CMK (cell line): ENCODE measurements around the gene SMURF1.
"Not testable (repeated sequence)": the region's sequence is repeated elsewhere in the genome, so short reads cannot be mapped to it uniquely, and the experiment has no call there.

Experiments used
- DNase-seq: peaks from one replicate; pipeline ENCODE4 v3.0.0-alpha.2; 2010; ENCODE audit warnings: low read depth

SMURF1 gene

DNA sequence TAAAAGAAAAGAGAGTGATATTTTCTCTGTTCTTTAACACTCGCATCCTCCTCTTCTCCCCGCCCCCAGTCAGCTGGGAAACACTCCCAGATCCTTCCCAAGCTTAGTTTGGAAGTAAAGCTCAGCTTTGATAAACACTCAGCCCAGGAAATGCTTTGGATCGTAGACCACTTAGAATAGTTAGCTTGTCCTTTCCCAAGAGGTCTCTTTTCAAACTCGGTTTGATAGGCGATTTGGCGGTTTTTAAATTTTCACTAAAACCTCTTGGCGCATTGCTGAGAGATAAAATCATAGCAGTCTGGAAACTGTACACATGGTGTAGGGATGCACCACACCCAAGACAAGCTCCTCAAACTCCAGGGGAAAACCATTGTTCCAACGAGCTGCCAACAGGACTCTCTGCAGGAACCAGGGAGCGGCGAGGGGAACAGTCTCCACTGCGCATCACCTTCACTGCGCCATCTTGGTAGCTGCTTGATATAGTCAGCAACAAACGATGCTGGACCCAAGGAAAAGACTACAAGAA is 22.3 kb downstream of the SMURF1 start:
- no peak for DNase-seq

DNA sequence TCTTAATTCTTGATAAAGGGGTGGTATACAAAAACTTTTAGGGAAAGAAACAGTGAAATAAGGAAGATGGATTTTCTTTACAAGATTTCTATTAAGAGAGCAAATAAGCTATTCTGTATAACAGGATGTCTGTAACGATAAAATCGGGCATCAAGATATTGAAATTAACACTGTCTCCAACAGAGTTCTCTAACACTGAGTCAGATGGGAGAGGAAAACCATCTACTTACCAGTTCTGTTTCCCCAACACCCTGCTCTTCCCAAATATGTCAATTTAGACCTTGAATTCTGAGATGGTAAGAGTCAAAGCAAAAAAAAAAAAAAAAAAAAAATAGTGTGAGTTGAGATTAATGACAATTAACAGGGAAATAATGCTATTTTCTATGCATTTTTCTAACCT is 23.0 kb downstream of the SMURF1 start:
- no peak for DNase-seq

DNA sequence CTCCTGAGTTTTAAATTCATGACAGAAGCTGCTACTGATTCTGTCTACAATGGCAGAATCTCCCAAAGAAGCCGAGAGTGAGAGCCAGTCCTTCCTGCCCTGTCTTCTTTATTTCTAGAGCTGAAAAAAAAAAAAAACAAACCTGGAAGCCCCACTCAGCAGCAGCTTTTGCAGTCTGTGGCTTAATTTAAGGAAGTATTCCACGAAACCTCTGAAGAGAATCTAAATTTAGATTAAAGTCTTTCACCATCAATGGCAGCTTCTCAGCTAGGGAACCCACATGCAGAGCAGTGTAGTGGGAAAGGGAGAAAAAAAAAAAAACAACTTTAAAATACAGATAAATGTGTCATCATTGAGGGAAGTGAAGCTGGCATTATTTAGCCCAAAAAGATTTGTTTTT is 23.4 kb downstream of the SMURF1 start:
- no peak for DNase-seq

DNA sequence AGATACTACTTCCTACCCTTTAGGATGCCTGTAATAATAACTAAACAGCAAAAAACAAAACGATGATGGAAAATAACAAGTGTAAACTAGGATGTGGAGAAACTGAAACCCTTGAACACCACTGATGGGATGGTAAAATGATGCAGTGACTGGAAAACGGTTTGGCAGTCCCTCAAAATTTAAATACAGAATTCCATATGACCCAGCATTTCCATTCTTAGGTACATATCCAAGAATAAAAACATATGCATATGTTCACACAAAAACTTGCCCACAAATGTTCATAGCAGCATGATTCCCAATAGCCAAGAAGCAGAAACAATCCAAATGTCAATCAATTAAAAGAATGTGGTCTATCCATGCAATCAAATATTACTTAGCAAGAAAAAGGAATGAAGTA is 25.8 kb downstream of the SMURF1 start:
- no peak for DNase-seq

DNA sequence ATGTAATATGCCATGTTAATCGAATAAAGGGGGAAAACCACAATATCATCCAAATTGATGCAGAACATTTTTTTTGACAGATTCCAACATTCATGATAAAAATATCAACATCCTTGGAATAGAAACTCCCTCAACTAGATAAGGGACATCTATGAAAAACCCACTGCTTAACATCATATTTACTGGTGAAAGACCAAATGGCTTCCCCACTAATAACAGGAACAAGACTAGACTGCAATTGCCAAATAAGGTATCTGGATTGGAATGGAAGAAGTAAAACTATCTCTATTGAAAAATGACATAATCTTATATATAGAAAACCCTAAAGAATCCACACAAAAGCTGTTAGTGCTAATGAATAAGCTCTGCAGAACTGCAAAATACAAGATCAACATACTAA is 27.8 kb downstream of the SMURF1 start:
- no peak for DNase-seq

DNA sequence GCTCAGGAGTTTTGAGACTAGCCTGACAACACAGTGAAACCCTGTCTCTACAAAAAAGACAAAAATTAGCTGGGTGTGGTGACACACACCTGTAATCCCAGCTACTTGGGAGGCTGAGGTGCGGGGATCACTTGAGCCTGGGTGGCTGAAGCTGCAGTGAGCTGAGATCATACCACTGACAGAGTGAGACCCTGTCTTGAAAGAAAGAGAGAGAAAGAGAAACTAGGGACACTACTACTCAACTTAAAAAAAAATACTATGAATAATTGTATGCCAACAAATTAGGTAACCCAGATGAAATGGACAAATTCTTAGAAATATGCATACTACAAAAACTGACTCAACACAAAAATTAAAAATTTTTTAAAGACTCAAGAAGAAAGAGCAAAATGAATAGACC is 28.5 kb downstream of the SMURF1 start:
- no peak for DNase-seq

DNA sequence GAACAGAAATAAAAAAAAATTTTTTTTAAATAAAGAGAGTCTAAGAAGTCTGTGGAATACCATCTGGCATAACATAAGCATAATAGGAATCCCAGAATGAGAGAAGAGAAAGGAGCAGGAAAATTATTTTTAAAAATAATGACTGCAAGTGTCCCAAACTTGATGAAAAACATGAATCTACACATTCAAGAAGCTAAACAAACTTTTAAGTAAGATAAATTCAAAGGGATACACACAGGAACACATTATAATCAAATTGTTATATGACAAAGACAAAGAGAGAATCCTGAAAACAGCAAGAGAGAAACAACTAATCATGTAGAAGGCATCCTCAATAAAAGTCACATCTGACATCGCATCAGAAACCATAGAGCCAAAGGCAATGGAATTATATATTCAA is 30.9 kb downstream of the SMURF1 start:
- no peak for DNase-seq

DNA sequence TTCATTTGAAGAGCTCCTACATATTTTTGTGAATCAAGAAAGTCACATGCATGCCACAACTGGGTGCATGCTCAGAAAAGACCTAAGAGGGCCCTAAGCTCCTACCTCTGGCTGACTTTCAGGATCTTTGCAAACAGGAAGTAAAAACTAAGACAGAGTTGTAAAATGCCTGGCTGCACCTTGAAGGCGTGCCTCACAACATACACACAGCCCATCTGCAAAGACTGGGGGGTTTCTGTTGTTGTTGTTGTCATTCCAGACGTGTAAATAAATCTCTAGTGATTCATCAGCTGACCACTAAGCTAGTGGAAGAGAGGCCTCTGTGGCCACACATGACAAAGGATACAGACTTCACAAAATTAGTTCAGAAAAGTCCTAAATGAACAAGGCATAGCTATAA is 31.8 kb downstream of the SMURF1 start:
- no peak for DNase-seq

DNA sequence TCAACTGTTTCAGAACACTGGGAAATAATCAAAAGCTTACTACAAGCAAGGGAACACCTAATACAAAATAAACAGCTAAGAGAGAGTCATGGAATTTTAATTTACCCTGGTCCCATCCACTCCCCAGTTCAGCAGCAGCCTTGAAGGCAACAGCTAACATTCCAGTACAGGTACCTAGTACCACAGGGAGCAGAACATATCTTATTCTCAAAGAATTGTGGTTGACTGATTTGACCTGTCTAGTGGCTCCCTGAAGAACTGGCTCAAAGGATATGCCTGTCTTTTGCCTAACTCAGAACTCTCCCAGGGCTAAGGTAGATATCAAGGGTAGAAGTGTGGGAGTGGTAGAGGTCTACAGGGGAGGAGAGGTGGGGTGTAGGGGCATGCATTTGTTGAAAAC is 32.3 kb downstream of the SMURF1 start:
- DNase-seq, result no peak

DNA sequence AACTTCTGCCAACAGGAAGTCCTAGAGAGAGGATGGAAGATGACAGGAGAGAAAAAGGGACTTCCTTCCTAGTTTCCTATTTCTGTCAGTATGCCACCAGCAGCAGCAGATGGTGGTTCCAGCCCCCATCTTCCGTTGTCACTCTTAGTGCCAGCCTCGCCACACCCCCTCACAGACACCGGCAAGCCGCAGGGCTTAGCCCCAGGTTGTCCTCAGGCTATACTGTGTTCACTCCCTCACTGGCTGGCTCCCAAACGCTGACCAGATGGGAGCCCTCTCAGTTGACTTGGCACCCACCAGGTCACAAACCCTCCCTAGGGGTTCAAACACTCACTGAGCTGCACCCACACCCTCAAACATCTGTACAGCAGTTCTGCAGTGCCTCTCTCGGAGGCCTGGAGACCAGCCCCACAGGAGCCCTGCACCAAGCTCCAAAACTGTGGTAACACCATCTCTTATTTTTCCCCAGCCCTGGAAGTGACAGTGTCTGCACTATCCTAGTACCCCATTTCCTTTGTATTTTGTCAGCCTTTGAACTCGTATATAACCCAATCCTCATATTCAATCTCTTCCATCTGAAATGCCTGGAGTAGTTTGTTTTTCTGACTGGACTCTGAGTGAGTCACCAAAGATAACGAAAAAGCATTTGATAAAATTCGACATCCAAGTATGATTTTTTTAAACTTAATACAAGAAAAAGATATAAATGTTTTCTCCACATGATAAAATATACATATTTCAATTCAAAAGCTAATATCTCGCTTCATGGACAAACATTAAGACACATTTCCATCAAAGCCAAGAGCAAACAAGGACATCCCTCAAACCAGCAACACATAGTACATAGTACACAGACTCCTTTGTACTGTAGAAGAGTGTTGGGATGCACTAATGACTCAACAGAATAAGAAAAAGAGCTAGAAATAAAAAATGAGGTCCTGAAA is 34.5 kb downstream of the SMURF1 start:
- no peak for DNase-seq

DNA sequence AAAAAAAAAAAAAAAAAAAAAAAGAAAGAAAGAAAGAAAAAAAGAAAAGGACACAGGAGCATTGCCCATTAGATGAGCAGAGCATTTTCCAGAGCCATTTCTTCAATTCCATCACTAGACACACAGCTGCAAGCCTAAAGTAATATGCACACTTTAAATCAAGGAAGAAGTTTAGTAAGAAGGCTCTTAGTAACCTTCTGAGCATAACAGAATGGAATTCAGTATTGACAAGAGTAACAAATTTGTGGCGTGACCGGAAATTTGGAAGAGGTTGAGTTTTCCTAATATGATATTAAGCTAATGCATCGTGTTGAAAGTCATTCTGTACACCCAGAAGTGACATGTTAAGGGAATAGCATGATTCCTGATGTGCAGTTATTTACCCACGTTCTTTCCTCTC is 35.3 kb downstream of the SMURF1 start:
- DNase-seq, result no peak

DNA sequence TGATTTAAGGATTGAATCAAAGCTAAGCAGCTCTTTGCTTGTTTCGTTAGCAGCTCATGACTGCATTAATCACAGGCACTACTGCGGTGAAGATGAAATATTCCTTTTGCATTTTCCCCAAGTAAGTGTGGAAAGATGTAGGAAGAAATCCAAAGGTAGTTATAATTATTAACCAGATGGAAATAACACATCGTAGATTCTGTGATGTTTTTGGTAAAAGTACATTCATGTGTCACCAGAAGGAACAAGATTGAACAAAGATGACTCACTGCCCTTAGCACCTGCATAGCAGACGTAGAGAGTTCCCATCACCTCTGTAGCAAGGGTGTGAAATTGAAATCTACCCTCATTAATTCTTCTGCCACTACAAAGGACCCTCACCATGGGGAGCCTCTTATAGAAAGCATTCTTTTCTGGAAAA is 37.1 kb downstream of the SMURF1 start:
- no peak for DNase-seq

DNA sequence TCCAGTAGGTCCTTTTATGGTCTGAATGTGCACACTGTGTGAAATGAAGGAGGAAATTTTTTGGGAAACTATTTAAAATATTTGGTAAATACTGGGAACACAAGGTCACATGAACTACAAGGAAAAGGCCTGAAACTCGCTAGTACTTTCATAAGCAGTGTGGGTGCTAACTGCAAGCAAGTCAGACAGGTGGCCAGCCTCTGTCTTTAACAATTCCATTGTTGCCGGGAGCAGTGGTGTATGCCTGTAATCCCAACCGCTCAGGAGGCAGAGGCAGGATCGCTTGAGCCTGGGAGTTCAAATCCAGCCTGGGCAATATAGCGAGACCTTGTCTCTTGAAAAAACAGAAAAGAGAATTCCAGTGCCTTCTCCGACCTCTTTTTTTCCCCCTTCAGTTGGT is 37.5 kb downstream of the SMURF1 start:
- no peak for DNase-seq

DNA sequence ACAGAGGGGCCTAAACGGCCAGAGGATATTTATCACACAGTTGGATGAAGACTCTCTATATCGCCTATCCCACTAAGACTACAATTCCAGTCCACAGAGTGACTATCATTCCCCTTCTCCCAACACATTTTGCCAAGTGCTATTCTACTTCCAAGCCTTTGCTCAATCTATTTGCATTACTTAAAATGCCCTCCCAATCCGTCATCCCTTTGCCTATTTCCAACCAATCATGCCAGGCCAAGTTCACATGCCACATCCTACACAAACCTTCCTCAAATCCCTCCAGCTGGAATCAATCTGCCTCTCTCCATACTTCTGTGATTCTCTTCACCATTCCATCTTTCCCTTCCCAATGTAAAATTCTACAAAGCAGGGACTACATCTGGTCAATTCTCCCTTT is 38.2 kb downstream of the SMURF1 start:
- no peak for DNase-seq

DNA sequence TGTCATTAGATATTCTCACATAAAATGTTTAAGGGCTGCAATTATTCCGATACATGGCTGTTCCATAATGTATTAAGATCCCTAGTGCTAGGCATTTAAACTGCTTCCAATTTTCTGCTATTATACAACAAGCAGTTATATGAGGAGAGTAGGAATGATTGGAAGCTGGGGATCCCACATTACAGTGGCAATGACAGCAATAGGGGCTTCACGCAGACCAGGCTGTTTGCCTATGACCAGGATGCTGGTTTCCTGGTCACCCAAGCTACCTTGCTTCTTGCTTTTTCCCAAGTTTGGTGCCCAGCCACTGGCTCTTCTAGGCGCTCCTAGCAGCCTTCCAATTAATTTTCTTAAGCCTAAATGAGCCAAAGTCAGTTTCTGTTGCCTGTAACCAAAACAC is 39.3 kb downstream of the SMURF1 start:
- DNase-seq, result no peak

DNA sequence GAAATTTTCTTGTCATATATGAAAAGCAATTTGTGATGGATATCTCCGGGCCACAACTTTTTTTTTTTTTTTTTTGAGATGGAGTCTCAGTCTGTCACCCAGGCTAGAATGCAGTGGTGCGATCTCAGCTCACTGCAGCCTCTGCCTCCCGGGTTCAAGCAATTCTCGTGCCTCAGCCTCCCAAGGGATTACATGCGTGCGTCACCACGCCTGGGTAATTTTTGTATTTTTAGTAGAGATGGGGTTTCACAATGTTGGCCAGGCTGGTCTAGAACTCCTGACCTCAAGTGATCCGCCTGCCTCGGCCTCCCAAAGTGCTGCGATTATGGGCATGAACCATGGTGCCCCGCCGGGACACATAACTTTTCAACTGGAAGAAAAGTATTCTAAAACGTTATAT is 40.1 kb downstream of the SMURF1 start:
- DNase-seq, result not testable (repeated sequence)

DNA sequence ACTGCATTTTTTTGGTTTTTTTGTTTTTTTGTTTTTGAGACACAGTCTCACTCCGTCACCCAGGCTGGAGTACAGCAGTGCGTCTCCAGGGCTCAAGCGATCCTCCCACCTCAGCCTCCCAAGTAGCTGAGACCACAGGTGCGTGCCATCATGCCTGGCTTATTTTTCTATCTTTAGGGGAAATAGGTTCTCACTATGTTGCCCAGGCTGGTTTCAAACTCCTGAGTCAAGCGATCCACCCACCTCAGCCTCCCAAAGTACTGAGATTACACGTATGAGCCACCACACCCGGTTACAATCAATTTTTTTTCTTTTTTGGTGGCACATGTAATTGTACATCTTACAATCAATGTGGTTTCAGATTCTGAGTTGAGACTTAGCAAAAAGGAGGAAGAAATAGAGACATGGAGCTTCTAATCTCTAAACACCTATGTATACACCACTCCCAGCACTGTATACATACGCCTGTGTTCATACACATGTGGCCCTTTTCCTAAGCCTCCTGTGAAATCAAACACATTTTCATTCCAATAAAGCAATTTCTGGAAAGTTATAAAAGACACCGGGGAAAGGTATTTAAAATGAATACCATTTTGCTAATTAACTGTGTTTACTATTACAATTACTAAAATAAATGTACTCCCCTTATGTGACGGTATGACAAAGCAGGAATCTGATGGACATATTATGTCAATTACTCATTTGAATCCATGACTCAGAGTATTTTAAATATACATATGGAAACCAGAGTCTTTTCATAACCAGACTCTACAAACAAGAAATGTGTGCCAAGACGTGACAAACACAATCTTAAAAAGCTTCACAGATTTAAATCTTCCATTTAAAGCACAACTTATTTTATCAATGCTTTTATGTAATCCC is 40.9 kb downstream of the SMURF1 start:
- no peak for DNase-seq

DNA sequence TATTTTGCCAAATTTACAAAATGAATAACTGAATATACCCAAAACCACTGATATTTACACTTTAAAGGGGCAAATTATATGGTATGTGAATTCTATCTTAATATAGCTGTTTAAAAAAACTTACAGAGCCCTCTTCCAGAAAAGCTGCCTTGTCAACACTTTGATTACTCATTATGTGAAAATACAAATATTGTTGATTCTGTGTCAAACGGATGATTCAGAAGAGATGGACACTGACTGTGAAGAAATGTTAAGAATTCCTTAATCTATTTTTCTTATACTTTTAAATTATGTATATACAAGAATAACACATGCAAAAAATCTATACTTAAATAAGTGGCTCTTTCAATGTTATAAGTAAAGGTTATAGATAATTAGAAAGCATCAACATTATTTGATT is 41.5 kb downstream of the SMURF1 start:
- no peak for DNase-seq

DNA sequence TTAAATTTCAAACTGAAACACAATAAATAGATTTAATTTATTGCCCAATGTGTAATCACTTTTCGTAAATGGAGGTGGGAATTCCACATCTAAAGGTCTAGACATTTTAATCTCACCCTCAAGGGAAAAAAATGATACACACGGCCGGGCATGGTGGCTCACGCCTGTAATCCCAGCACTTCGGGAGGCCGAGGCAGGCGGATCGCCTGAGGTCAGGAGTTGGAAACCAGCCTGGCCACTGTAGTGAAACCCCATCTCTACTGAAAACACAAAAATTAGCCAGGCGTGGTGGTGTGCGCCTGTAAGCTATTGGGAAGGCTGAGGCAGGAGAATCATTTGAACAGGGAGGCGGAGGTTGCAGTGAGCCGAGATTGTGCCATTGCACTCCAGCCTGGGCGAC is 42.4 kb downstream of the SMURF1 start:
- not testable (repeated sequence) for DNase-seq

DNA sequence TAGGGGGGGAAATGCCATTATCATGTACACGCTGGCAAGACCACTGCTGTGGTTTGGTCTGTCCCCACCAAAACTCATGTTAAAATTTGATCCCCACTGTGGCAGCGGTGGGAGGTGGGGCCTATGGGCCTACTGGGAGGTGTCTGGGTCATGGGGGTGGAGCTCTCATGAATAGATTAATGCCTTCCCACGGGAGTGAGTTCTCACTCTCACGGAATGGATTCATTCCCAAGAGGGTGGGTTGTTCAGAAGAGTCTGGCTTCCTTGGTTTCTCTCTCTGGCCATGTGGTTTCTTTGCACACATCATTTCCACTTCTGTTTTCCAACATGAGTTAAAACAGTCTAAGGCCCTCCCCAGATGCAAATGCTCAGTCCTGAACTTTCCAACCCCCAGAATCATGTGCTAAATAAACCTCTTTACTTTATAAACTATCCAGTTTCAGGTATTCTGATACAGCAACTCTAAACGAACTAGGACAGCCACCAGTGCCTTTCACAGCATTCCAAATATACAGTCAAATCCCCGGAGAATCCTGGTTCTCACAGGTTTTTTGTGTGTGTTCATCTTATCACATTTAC is 44.3 kb downstream of the SMURF1 start:
- DNase-seq, result no peak

DNA sequence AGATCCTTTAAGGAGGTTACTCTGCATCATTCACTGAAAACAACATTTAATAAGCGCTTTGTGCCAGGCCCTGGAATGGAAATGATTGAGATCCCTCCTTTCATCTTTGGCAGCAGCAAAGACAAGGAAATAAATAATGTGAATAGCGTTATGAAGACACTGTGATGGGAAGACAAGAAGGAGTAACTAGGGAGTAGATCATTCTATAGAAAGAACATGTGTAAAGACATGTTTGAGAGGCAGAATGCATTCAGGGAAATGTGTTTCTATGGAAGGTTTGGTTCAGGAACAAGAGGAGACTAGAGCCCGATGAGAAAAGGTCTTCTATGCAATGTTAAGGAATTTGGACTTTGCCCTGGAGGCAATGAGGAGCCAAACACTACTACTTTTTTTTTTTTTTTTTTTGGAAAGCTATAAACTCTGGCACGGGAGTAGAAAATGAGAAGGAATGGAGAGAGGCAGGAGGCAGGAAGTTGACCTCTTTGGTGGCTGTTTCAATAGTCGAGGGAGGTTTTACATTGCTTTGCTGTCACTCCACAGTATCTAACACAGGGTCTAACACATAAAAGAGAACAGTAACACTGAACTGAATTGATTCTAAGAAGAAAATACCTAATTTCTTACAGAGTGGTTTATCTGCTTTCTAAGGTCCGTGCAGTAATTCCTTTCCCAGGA is 44.9 kb downstream of the SMURF1 start:
- DNase-seq, result no peak

DNA sequence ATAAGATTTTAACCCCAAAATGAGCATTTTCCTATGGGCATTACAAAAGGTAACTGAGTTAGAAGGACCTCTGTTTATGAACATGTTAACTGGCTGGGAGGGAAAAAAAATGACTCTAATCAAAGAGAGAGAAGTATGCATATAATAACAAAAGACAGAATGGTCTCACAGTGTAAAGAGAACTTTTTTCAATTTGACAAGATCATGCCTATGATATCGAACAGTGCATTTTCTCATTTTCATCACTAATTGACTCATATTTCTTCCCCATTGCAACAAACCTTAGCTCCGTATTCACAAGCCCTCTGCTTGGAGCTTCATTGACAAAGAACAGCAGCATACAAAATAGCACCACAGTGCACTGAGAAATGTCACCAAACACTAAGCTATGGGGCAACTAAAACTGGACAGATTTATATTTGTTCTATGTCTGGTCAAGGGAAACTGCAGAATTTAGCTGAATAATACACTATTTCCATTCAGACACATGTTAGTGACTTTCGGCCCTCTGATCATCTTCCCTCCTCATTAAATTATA is 45.6 kb downstream of the SMURF1 start:
- DNase-seq, result no peak
